Superior temporal gyrus (tissue), 1 donor: ENCODE data around the gene ANKRD34C.

ENCODE experiments used
- DNase-seq: peaks from one replicate; pipeline ENCODE4 v3.0.0-alpha.2; 2016; ENCODE audit errors: extremely low spot score

ANKRD34C gene

GRCh38 chr15:79282371-79283251 lies at the start of gene ANKRD34C:
TSS of gene ANKRD34C (plus strand) at chr15:79282722. CDS start at chr15:79293285, 10,563 bp downstream.
- no peak for DNase-seq

GRCh38 chr15:79233236-79233635 lies 49.3 kb upstream of the ANKRD34C start:
- DNase-seq = no peak

- no peak for DNase-seq
These were observed 42.5 kb upstream of the ANKRD34C start for GRCh38 chr15:79240036-79240435.

- DNase-seq = peak; percentile 29
These were observed 38.8 kb upstream of the ANKRD34C start for GRCh38 chr15:79243723-79244122.

GRCh38 chr15:79244876-79245275 lies 37.6 kb upstream of the ANKRD34C start:
- DNase-seq = no peak

GRCh38 chr15:79248183-79248582 lies 34.3 kb upstream of the ANKRD34C start:
- no peak for DNase-seq

- no peak for DNase-seq
These were observed 25.1 kb upstream of the ANKRD34C start for GRCh38 chr15:79257454-79257853.

- DNase-seq = no peak
These were observed 20.7 kb upstream of the ANKRD34C start for GRCh38 chr15:79261836-79262235.

GRCh38 chr15:79265167-79265566 lies 17.4 kb upstream of the ANKRD34C start:
- DNase-seq = no peak

- DNase-seq = peak; percentile 62
These were observed 16.4 kb upstream of the ANKRD34C start for GRCh38 chr15:79265987-79266579.

- DNase-seq = peak; percentile 36
These were observed 928 bp downstream of the ANKRD34C start for GRCh38 chr15:79283252-79284048.

- no peak for DNase-seq
These were observed 8.2 kb downstream of the ANKRD34C start for GRCh38 chr15:79290642-79291275.

GRCh38 chr15:79292011-79292410 lies 9.5 kb downstream of the ANKRD34C start:
- DNase-seq = no peak

- no peak for DNase-seq
These were observed 11.6 kb downstream of the ANKRD34C start for GRCh38 chr15:79294075-79294474.

- DNase-seq = no peak
These were observed 14.1 kb downstream of the ANKRD34C start for GRCh38 chr15:79296583-79296982.

GRCh38 chr15:79299126-79299840 lies 16.8 kb downstream of the ANKRD34C start:
- no peak for DNase-seq

- DNase-seq = no peak
These were observed 17.3 kb downstream of the ANKRD34C start for GRCh38 chr15:79299841-79300235.

- no peak for DNase-seq
These were observed 24.7 kb downstream of the ANKRD34C start for GRCh38 chr15:79307251-79307650.

- no peak for DNase-seq
These were observed 26.4 kb downstream of the ANKRD34C start for GRCh38 chr15:79308874-79309273.

- peak; percentile 34 for DNase-seq
These were observed 28.1 kb downstream of the ANKRD34C start for GRCh38 chr15:79310612-79310984.
